K562 (cell line): Measurements from ENCODE around the gene SLC44A2.

Source experiments
- TBL1XR1 ChIP-seq, 2 experiments: IDR thresholded peaks; 2 replicates each; pipeline ENCODE4 v1.6.1; 2012; ENCODE audit warnings: improper control_type of control experiment in 2 of 2, low read length in 2 of 2, mild to moderate bottlenecking in 1 of 2
- TFAP4 ChIP-seq: sonication (generic); formaldehyde crosslinking; IDR thresholded peaks from 2 replicates; pipeline ENCODE4 v1.8.0; 2022; ENCODE audit warnings: missing genetic modification reagents, mild to moderate bottlenecking, moderate library complexity, borderline replicate concordance

GRCh38 chr19:10683582-10683981, 58.2 kb downstream of the SLC44A2 start:
- TF ChIP-seq TFAP4 (CRISPR knock-in tag) = no peak
- TF ChIP-seq TBL1XR1 (IDR thresholded peaks at IDR 0.05; ENCODE audit: low read length in 2 of 2) = no peak
